GM18508 (cell line): ENCODE results near the gene BICD1.
"Not testable (repeated sequence)": the region's sequence is repeated elsewhere in the genome, so short reads cannot be mapped to it uniquely, and the experiment has no call there.

Experiments
- ATAC-seq: cut with Tn5 transposase; IDR thresholded peaks from one replicate; pipeline ENCODE4 v1.9.1; 2021; ENCODE audit warnings: moderate number of reproducible peaks; ENCODE audit not compliant: insufficient read depth, unreplicated experiment

The BICD1 gene

GRCh38 chr12:32272465-32272864 is 165.8 kb downstream of the BICD1 start:
- no peak for ATAC-seq

- no peak for ATAC-seq
Measured at GRCh38 chr12:32273063-32273522, 166.4 kb downstream of the BICD1 start.

- ATAC-seq, result peak; percentile 65
Measured at GRCh38 chr12:32273712-32274111, 167.1 kb downstream of the BICD1 start.

GRCh38 chr12:32274665-32275064 is 168.0 kb downstream of the BICD1 start:
- no peak for ATAC-seq

GRCh38 chr12:32275520-32275919 is 168.9 kb downstream of the BICD1 start:
- not testable (repeated sequence) for ATAC-seq

- ATAC-seq, result no peak
Measured at GRCh38 chr12:32277774-32278173, 171.1 kb downstream of the BICD1 start.

- no peak for ATAC-seq
Measured at GRCh38 chr12:32281098-32281497, 174.5 kb downstream of the BICD1 start.

- no peak for ATAC-seq
Measured at GRCh38 chr12:32284561-32284960, 177.9 kb downstream of the BICD1 start.

GRCh38 chr12:32285021-32285420 is 178.4 kb downstream of the BICD1 start:
- no peak for ATAC-seq

- no peak for ATAC-seq
Measured at GRCh38 chr12:32285489-32285888, 178.8 kb downstream of the BICD1 start.

- ATAC-seq, result no peak
Measured at GRCh38 chr12:32290411-32290810, 183.8 kb downstream of the BICD1 start.

GRCh38 chr12:32292151-32292550 is 185.5 kb downstream of the BICD1 start:
- ATAC-seq, result no peak

GRCh38 chr12:32293808-32294419 is 187.3 kb downstream of the BICD1 start:
- ATAC-seq, result no peak

- no peak for ATAC-seq
Measured at GRCh38 chr12:32296567-32296966, 189.9 kb downstream of the BICD1 start.

GRCh38 chr12:32298917-32299316 is 192.3 kb downstream of the BICD1 start:
- ATAC-seq, result no peak

- no peak for ATAC-seq
Measured at GRCh38 chr12:32301216-32301615, 194.6 kb downstream of the BICD1 start.

GRCh38 chr12:32302218-32303173 is 195.8 kb downstream of the BICD1 start:
- no peak for ATAC-seq

- ATAC-seq, result no peak
Measured at GRCh38 chr12:32303174-32303549, 196.5 kb downstream of the BICD1 start.

- no peak for ATAC-seq
Measured at GRCh38 chr12:32305163-32305562, 198.5 kb downstream of the BICD1 start.

- ATAC-seq, result no peak
Measured at GRCh38 chr12:32307326-32307725, 200.7 kb downstream of the BICD1 start.
